ENCODE results near the gene ATG7.

ATG7 gene, protein sequence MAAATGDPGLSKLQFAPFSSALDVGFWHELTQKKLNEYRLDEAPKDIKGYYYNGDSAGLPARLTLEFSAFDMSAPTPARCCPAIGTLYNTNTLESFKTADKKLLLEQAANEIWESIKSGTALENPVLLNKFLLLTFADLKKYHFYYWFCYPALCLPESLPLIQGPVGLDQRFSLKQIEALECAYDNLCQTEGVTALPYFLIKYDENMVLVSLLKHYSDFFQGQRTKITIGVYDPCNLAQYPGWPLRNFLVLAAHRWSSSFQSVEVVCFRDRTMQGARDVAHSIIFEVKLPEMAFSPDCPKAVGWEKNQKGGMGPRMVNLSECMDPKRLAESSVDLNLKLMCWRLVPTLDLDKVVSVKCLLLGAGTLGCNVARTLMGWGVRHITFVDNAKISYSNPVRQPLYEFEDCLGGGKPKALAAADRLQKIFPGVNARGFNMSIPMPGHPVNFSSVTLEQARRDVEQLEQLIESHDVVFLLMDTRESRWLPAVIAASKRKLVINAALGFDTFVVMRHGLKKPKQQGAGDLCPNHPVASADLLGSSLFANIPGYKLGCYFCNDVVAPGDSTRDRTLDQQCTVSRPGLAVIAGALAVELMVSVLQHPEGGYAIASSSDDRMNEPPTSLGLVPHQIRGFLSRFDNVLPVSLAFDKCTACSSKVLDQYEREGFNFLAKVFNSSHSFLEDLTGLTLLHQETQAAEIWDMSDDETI
- 102 to 238 (median 196) reads per million in 17 experiments for total RNA-seq

DNA sequence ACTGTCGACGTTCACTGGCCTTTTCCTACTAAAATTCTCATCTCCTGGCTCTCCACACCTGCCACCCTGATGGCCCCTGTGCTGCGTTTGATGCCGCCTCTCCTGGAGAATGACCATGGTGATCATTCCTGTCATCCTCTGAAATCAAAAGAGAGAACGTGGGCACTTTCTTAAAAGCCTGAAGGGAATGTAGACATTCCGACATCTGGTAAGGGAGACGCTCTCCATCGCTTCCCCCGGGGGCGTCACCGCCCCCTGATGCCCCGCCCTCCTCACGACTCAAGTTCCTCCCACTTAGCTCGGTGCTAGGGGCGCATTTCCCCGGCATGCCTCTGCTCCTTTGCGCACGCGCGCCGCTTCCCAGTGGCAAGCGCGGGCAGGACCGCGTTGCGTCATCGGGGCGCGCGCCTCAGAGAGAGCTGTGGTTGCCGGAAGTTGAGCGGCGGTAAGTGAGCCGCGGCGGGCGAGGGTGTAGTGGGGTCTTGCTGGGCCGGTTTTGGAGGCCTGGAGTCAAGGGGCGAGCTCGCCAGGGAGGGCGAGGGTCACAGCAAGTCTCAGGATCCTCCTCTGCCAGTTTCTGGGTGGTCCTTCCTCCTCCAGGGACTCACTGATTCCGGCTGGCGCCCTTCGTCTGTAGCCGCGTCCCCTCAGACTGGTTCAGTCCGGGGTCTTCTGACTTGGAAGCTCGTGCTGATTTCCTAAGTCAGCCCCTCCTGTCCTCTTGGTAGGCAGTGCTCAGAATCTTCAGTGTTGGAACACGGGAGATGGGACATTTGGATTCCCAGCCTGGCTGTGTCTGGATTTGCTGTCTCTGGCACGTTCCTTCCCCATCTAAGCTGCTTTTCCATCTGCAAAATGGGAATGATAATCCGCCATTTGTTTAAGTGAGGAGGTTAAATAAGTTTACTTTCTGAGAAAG is at the start of gene ATG7:
Gene ATG7 (plus strand): TSS at position 412 of the 919 bp plus-strand sequence. CDS start 26,299 bp downstream, outside the sequence.
- DNase-seq: peak; percentile 99 to 100 (median 99)

DNA sequence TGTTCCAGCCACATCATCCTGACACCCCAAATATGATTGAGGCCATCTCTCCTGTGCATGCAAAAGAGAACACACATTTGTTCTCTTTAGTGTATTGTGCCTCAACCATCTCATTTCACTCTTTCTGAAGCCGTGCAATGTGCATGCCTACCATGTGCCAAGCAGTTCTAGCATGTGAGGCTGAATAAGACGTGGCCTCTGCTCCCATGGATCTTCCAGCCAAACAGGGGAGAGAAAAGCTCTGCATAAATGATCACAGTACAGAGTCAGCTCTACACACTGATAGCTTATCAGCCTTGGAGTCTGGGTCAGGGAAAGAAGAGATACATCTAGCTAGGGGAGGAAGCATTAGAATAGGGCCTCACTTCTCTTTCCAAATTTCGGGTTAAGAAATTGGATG is 48.2 kb upstream of the ATG7 start:
- DNase-seq: peak in 1 of 4 experiments; percentile 7

DNA sequence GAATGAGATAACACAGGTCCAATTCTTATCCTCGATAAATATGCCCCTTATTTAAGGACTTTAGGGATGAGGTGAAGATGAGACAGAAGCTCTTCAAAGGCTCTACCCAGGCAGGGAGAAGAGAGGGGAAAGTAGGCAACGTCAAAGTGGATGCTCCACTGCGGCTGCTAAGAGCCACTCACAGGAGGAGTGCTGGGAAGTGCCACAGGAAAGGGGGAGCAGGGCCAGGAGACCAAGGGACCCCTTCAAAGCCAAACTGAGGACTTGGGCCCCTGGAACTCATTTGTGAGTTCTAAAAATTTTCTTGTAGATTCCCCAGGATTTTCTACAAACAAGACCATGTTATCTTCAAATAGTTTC is 47.3 kb upstream of the ATG7 start:
- DNase-seq: peak in 1 of 4 experiments; percentile 23

DNA sequence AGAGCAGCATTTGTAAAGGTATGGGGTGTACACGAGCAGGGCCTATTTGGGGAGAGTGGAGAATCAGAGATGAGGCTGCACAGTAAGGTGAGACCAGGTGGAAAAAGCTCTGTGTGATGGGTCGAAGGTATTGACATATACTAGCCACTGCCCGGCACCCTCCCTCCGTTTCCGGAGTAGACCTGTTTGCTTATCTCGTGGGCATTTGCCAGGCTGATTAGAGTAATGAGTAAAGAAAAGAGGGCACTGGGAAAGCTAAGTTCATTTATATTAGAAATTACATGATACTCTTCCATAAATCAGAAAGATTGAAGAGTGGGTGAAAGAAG is 46.2 kb upstream of the ATG7 start:
- no peak for DNase-seq

DNA sequence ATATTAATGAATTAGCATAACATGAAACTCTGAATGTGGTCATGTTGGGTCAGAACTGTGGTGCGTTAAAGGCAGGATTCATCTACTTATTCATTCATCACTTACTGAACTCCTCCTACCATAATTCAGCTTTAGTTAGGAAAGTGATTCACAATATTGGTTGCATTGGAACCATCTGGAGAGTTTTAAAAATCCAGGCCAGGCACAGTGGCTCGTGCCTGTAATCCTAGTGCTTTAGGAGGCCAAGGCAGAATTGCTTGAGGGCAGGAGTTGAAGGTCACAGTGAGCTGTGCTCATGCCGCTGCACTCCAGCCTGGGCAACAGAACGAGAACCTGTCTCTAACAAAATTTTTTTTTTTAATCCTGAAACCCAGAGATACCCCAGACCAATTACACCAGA is 44.2 kb upstream of the ATG7 start:
- DNase-seq: no peak

DNA sequence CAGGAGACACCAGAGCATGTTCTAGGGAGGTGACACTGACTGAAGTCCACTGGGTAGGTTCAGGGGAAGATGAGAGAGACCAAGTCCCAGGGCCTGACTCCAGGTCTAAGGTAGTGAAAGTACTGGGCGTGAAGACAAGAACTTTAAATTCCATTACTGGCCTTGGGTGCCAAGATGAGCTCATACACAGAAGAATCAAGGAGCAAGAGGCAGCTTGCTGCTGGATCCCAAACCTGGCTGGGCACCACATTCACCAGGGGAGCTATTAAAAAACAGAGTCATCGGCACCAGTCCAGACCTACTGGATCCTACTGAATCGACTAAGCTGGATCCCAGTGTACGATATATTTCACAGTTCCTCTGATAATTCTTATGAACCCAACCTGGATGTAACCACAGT is 42.1 kb upstream of the ATG7 start:
- no peak for DNase-seq

DNA sequence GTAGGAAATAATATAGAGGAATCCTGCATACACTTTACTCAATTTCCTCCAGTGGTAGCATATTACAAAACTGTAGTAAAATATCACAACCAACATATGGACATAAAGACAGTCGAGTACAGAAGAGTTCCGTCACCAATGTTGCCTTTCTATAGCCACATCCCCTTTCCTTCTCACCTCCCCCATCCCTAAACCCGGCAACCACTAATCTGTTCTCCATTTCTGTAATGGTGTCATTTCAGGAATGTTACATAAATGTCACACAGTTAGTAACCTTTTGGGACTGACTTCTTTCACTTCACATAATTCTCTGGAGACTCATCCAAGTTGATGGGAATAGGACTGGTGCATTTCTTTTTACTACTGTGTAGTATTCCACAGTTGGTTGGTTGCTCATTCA is 41.4 kb upstream of the ATG7 start:
- peak; percentile 29 to 73 (median 66) for DNase-seq

DNA sequence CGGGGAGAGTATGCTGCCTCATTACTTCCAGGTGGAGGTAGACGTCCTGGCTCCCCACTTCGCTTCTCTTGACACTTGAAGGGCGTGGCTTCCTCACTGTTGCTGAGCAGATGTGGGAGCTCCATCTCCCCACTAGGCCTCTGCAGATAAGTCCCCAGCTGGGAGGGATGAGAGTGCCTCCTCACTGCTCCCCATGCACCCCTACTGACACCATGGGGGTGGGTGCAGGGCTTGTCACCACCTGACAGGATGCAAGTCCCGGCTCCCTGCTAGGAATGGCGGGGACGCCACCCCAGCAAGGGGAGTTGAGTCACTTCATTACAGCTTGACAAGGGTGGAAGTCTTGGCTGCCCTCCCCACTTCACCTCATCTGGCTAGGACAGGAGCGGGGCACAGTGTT is 36.8 kb upstream of the ATG7 start:
- no peak for DNase-seq

DNA sequence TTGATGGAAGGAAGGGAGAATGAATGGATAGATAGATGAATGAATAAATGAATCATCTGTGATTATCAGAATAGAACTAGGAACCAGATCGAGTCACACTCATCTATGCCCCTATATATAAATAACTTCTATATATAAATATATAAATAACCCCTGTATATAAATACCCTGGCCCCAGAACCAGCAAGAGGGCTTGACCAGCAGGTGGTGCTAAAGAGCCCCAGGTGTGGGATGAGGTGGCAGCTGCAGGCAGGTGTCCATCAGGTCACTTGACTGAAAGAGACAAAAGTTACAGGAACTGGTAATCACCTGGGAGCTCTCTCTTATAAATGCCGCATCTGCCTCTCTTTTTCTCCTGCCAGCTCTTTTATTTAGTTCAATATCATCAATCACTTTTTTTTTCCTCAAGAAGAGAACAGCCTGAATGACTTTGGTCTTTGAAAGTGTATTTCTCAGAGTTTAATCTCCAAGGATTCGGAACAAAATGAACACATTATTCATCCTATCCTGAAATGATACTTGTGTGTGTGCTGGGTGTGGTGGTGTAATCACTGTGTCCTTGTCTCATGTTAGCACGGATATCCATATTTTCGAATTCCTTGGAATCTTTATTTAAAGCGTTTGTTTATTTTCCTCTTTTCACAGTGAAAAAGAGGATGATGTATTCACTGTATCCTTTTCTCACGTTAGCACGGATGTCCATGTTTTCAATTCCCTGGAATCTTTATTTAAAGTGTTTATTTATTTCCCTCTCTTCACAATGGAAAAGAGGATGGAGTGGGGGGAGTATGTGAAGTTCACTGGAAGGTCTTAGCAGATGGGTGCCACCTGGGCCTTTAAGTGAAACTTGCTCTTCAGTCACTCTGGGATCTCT is 35.4 kb upstream of the ATG7 start:
- DNase-seq: peak; percentile 23 to 68 (median 46)

DNA sequence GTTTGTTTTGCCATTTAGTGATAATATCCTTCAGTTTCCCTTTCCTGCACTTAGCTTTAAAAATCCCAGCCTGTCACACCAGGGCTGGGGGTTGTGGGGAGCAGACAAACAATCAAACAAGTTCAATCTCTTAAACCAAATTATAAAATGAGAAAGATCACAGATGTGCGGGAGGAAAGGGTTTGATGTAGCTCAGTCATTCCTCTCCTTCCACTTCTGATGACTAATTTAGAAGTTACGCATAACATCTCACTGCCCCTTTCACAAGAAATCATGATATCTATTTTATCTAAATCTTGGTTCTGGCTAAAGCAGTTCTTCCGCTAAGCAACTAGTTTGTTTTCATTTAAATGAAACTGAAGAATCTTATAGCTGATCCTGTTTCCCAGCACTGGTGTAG is 34.1 kb upstream of the ATG7 start:
- DNase-seq: no peak

DNA sequence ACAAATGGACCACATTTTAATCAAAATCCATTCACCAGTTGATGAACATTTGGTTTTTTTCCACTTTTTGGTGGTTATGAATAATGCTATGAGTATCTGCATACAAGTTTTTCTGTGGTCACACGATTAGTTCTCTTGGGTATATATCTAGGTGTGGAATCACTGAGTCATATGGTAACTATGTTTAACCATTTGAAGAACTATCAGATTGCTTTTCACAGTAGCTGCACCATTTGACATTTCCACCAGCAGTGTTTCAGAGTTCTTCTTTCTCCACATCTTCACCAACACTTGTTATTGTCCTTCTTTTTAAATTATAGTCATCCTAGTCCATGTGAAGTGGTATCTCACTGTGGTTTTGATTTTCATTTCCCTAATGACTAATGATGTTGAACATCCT is 33.3 kb upstream of the ATG7 start:
- DNase-seq: no peak

DNA sequence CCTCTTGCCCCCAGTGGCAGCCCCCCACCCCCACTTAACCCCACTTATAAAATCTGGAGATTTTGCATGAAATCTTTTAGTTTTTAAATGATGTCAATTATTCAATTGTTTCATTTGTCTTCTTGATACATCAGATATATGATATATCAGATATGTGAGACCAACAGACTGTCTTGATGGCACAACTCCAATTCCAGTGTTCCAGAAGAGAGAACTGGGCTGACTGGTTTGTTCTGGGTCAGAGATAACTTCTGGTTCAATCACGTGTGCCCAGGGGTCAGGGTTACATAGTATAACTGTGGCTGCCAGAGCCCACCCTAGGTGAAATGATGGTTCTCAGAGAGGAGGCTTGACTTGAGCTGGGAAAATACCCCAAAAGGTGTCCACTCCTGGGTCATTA is 32.4 kb upstream of the ATG7 start:
- no peak for DNase-seq

DNA sequence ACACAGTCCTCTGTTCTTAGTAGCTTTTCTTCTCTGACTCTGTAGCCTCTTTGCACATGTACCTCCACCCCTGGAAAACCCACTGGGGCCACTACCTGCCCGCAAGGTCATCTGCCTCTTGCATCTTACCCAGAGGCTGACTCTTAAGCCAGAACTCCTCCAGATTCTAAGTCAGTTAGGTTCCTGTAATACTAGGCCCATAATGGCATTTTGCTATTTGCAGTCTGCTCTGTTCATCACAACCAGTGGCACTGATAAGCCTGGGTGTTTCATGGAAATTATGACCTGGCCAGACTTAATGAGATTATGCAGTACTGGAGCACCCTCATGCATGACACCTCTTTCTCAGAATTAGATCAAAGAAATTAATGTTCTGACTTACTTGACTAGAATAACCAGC is 31.7 kb upstream of the ATG7 start:
- DNase-seq: no peak

DNA sequence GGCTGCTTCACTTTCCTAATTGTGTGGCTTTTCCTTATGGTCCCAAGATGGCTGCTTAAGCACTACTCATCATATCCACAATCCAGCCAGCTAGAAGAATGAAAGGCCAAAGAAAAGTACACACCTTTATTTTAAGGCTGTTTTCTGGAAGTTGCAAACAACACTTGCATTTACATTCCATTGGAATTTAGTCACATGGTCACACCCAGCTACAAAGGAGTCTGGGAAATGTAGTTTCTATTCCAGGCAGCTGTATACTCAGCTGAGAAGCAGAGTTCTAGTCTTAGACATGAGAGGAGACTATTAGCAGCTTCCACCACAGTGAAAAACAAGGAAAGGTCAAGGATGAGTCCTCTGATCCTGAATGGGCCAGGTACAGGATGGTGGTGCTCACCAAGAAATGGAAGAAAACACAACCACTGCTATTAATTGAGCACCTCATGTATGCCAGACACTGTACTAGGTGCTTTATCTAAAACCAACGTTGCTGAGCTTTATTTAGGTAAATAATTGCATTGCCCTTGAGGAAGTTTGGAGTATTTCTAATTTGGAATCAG is 28.0 kb upstream of the ATG7 start:
- DNase-seq: no peak

DNA sequence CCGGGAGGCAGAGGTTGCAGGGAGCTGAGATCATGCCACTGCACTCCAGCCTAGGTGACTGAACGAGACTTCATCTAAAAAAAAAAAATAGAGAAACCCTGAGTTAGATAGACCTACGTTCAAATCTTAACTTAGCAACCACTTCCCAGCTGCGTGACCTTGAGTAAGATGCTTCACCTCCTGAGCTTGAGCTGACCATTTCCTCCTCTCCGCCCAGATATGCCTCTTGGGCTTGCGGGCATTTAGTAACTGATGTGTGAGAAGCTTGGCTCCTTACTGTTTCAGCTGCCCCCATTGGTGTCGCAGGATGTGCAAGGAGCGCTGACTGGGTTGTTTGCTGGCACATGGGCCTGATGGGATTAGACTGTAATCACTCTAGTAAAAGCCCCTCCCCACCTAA is 26.9 kb upstream of the ATG7 start:
- no peak for DNase-seq

DNA sequence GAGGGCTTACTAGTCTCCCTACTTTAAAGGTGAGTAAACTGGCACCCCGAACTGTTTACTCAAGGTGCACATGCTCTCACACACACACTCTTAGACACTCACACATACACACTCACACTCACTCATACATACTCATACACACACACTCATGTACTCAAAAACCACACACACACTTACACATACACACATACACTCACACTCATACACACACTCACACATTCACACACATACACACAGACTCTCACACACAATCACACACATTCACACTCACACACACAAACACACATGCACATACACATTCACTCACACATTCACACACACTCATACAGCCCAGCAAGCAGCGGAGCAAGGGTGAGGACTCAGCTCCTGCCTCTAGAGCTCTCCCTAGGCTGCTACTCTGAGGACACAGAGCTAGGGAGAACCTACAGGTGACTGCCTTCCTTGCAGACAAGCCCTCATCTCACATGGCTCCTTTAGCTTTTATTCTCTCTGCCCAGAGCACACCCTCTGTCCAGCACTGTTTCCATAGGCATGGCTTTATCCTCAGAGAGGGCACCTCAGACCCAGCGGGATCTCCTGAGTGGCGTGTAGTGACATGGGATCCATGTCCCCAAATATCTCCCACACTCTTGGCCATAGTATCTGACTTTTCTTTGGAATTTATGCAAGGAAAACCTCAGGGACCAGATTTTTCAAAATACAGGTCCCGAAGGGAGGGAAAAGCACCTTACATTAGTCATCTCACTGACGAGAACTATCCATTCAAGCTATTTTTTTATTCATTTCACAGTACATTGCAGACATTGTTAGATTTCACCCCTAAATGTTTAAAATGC is 26.2 kb upstream of the ATG7 start:
- DNase-seq: no peak

DNA sequence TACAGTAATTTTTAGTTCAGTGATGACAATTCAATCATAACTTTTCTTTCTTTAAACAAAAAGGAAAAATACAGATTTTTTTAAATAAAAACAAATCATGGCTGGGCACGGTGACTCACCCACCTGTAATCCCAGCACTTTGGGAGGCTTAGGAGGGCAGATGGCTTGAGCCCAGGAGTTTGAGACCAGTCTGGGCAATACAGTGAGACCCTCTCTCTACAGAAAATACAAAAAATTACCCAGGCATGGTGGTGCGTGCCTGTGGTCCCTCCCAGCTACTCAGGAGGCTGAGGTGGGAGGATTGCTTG is 25.6 kb upstream of the ATG7 start:
- no peak for DNase-seq

DNA sequence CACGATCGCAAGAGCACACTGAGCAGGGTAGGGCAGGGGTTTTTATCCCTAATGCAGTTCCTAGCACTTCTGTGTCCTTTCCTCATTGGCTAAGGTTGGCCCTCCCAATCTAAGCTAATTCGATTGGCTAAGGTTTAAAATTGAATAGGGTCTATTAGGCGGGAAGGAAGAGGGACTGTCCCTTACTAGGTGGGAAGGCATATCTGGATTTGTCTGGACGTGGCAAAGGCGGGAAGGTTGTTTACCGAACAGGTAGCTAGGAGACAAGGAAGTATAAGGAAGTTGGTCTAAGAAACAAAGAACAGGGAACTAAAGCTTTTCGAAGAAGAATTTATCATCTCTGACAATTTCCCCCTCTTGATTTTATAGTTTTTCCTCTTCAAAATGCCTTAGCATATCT is 24.8 kb upstream of the ATG7 start:
- DNase-seq: peak in 2 of 4 experiments; percentile 23 to 25

DNA sequence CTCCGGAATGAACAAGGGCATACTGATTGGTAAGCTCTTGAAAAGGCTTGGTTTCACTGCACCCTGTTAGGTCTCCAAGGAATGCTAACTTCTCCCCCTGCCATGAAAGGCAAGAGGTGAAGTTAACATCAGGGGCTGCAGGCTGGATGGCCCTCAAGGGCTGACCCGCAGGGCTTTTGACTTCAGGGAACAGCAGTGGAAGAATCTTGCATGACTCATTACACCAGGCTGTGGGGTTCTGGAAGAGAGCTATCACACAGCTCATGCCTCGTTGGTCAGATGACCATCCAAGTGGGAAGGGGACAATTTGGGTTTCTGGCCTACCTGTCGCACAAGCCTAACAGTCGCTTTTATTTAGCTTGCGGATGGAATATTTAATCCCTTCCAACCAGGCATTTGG is 23.6 kb upstream of the ATG7 start:
- DNase-seq: no peak

DNA sequence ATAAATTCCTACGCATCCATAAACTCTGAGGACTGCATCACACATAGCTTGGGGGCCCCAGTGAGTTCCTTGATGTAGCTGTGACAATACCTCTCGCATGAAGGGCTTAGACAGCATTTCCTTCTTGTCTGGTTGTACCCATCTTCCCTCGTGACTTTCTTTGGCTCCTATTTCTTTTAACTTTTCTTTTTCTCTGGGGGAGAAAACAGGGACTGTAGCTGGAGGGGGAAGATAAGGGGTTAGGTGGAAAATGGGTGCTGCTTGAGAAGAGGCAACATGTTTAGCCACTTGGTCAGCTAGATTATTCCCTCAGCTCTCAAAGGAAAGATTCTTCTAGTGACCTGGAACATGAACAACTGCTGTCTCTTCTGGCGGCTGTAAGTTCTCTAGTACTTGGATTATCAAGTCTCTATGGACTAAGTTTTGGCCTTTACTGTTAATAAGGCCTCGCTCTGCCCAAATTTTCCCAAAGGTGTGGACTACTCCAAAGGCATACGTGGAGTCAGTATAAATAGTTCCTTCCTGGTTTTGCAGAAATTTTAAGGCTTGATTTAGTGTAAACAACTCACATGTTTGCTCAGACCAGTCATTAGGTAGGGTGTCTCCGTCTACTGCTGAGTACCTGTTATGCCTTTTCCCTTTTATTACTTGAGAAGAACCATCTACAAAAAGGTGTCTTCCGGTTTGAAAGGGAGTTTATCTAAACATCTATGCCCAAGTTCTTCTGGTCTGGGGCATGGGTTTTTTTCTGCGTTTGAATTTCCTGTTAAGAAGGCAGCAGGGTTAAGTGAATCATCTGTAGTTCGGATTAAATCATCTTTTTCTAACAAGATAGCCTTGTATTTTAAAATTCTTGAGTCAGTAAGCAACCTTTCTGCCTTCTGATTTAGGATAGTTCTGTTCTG is 21.0 kb upstream of the ATG7 start:
- no peak for DNase-seq
